Liver (tissue), 9 donors: ENCODE measurements around the gene RAVER1. TPM values are rescaled to one million over a fixed set of nuclear protein-coding genes. Genes with fewer than 3 reads are reported as not detected.

Experiments
- DNase-seq: peaks from one replicate; pipeline ENCODE4 v3.0.0-alpha.2; 2017; ENCODE audit warnings: low spot score
- H3K27ac ChIP-seq, 2 donors: one replicate each; pipeline ENCODE4 v1.7.0; 2013; ENCODE audit warnings: inconsistent platforms in 2 of 2, low read length in 2 of 2, control low read depth in 1 of 2, low read depth in 1 of 2, mild to moderate bottlenecking in 1 of 2
- H3K27me3 ChIP-seq, 4 donors: one replicate each; pipeline versions ENCODE4 v1.6.1 to v1.7.0; 2013; ENCODE audit warnings: low read length in 3 of 4, inconsistent platforms in 1 of 4, mild to moderate bottlenecking in 1 of 4, moderate library complexity in 1 of 4; ENCODE audit not compliant: control insufficient read depth in 4 of 4, insufficient read depth in 4 of 4
- H3K36me3 ChIP-seq, 4 donors: one replicate each; pipeline versions ENCODE4 v1.6.1 to v1.7.0; 2013; ENCODE audit warnings: low read length in 3 of 4, mild to moderate bottlenecking in 3 of 4, low read depth in 1 of 4, moderate library complexity in 1 of 4; ENCODE audit not compliant: control insufficient read depth in 4 of 4, insufficient read depth in 3 of 4
- H3K4me1 ChIP-seq, 4 donors: one replicate each; pipeline versions ENCODE4 v1.6.1 to v1.7.0; 2013; ENCODE audit warnings: low read length in 3 of 4, mild to moderate bottlenecking in 3 of 4, moderate library complexity in 1 of 4; ENCODE audit not compliant: control insufficient read depth in 4 of 4, insufficient read depth in 4 of 4
- H3K4me3 ChIP-seq, 3 donors: one replicate each; pipeline versions ENCODE4 v1.6.1 to v1.7.0; 2013; ENCODE audit warnings: low read length in 3 of 3, control low read depth in 1 of 3, low read depth in 1 of 3, mild to moderate bottlenecking in 1 of 3
- H3K9ac ChIP-seq, 2 donors: one replicate each; pipeline ENCODE4 v1.7.0; 2013; ENCODE audit warnings: low read length in 2 of 2, mild to moderate bottlenecking in 2 of 2, moderate library complexity in 2 of 2, control low read depth in 1 of 2, low read depth in 1 of 2
- H3K9me3 ChIP-seq, 4 donors: one replicate each; pipeline versions ENCODE4 v1.6.1 to v1.7.0; 2013; ENCODE audit warnings: low read length in 3 of 4; ENCODE audit not compliant: control insufficient read depth in 4 of 4
- CTCF ChIP-seq: fragments of 150-350 bp; IDR thresholded peaks from 2 replicates; pipeline ENCODE4 v1.5.1; 2017; ENCODE audit warnings: improper control_type of control experiment, low read depth, low read length; ENCODE audit not compliant: missing input control
- EGR1 ChIP-seq, 2 donors: IDR thresholded peaks; 2 replicates each; pipeline ENCODE4 v1.6.1; 2016 to 2018; ENCODE audit warnings: antibody characterized with exemption in 2 of 2, low read depth in 2 of 2
- FOXA1 ChIP-seq: IDR thresholded peaks from 2 replicates; pipeline ENCODE4 v1.6.1; 2016; ENCODE audit warnings: antibody characterized with exemption
- FOXA2 ChIP-seq: IDR thresholded peaks from 2 replicates; pipeline ENCODE4 v1.6.1; 2016; ENCODE audit warnings: antibody characterized with exemption
- GABPA ChIP-seq, 2 donors: IDR thresholded peaks in 1 of 2; conservative IDR thresholded peaks in 1 of 2; 2 replicates each; pipeline ENCODE4 v1.6.1; 2016; ENCODE audit warnings: antibody characterized with exemption in 2 of 2, mild to moderate bottlenecking in 1 of 2, moderate library complexity in 1 of 2
- HNF4A ChIP-seq, 2 donors: conservative IDR thresholded peaks; 2 replicates each; pipeline ENCODE4 v1.6.1; 2016; ENCODE audit warnings: antibody characterized with exemption in 2 of 2, mild to moderate bottlenecking in 2 of 2
- NR2F2 ChIP-seq: IDR thresholded peaks from 2 replicates; pipeline ENCODE4 v1.6.1; 2016; ENCODE audit warnings: antibody characterized with exemption
- RAD21 ChIP-seq, 2 donors: IDR thresholded peaks; 2 replicates each; pipeline ENCODE4 v1.6.1; 2016; ENCODE audit warnings: antibody characterized with exemption in 2 of 2, mild to moderate bottlenecking in 2 of 2
- REST ChIP-seq: IDR thresholded peaks from 2 replicates; pipeline ENCODE4 v1.6.1; 2016; ENCODE audit warnings: antibody characterized with exemption, mild to moderate bottlenecking
- RXRA ChIP-seq, 2 donors: IDR thresholded peaks; 2 replicates each; pipeline ENCODE4 v1.6.1; 2017 to 2018; ENCODE audit warnings: antibody characterized with exemption in 2 of 2, mild to moderate bottlenecking in 1 of 2
- TAF1 ChIP-seq: conservative IDR thresholded peaks from 2 replicates; pipeline ENCODE4 v1.6.1; 2016; ENCODE audit warnings: antibody characterized with exemption, mild to moderate bottlenecking
- YY1 ChIP-seq: IDR thresholded peaks from 2 replicates; pipeline ENCODE4 v1.6.1; 2016; ENCODE audit warnings: antibody characterized with exemption, mild to moderate bottlenecking
- ZBTB33 ChIP-seq: IDR thresholded peaks from 2 replicates; pipeline ENCODE4 v1.6.1; 2016; ENCODE audit warnings: antibody characterized with exemption
- WGBS: extraction: QIAGEN DNeasy Blood & Tissue Kit; methylation state at CpG from one replicate; pipeline ENCODE4 v1.1.7; 2013; 5-methylcytosine and 5-hydroxymethylcytosine counted together
- polyA plus RNA-seq, 2 donors: library from polyadenylated mRNA; stranded (reverse) in 1 of 2; unstranded in 1 of 2; fragments of 200-250 nt in 1 of 2; fragments of >200 nt in 1 of 2; fragmentation: Nextera tagmentation in 1 of 2; extraction: Ambion mirVana in 1 of 2; gene quantifications; one replicate each; pipeline versions ENCODE4 v1.2.1 to v1.2.3, GENCODE V29; 2013 to 2015
- total RNA-seq, 2 donors: library from RNA; depleted of rRNA; stranded (reverse); fragments of >200 nt; gene quantifications; one replicate each; pipeline ENCODE4 v1.2.3, GENCODE V29; 2014
- TF ChIP-seq, protein P1 (sequence below): IDR thresholded peaks from 2 replicates; pipeline ENCODE4 v1.6.1; 2016; ENCODE audit warnings: antibody characterized with exemption
- donor health status: healthy.
- donor health status: healthy.
- donor health status: healthy.
- donor health status: healthy.
- donor health status: healthy.

Gene RAVER1
- total and polyA plus RNA-seq, 4 donors = 2.1 to 13.6 (median 6.2) TPM

- Histone ChIP-seq H3K4me1 (peaks cover 7 to 30% (median 21%) of the 10 kb centered on the region in 4 donors), H3K9me3 (no peaks in the 10 kb centered on the region), H3K27ac (no peak overlapping the region), H3K9ac (no peak overlapping the region), H3K27me3 (peaks cover 0 to 2% (median 0%) of the 10 kb centered on the region in 4 donors), H3K4me3 (no peak overlapping the region), H3K36me3 (peaks cover 14 to 47% (median 29%) of the 10 kb centered on the region in 4 donors)
- 97% methylated on average over 13 of the region's 13 CpGs for WGBS
- DNase-seq = no peak
- no peak for TF ChIP-seq FOXA2
- no peak for TF ChIP-seq ZBTB33
- no peak for TF ChIP-seq YY1
- TF ChIP-seq REST = no peak
- TF ChIP-seq HNF4A (conservative IDR thresholded peaks at IDR 0.05) = no peak
- no peak for TF ChIP-seq CTCF
- TF ChIP-seq GABPA (IDR thresholded peaks at IDR 0.05 in 1 of 2, conservative IDR thresholded peaks at IDR 0.05 in 1 of 2) = no peak
- no peak for TF ChIP-seq EGR1 (IDR thresholded peaks at IDR 0.05; ENCODE audit: low read depth in 2 of 2)
These were observed 48.4 kb downstream of the RAVER1 start for GRCh38 chr19:10284960-10285278.

- 93% methylated on average over 34 of the region's 34 CpGs for WGBS
- Histone ChIP-seq H3K9ac (no peak overlapping the region), H3K9me3 (no peaks in the 10 kb centered on the region), H3K27me3 (peaks cover 0 to under 1% (median 0%) of the 10 kb centered on the region in 4 donors), H3K36me3 (peaks cover 14 to 49% (median 32%) of the 10 kb centered on the region in 4 donors), H3K27ac (no peak overlapping the region), H3K4me3 (no peak overlapping the region), H3K4me1 (peaks cover 7 to 26% (median 16%) of the 10 kb centered on the region in 4 donors)
- no peak for DNase-seq
- TF ChIP-seq CTCF (no peak), HNF4A (conservative IDR thresholded peaks at IDR 0.05) (no peak), REST (no peak), FOXA1 (no peak), NR2F2 (no peak), RAD21 (IDR thresholded peaks at IDR 0.05) (no peak), RXRA (IDR thresholded peaks at IDR 0.05) (no peak), TAF1 (no peak)
- TF ChIP-seq, protein P1, sequence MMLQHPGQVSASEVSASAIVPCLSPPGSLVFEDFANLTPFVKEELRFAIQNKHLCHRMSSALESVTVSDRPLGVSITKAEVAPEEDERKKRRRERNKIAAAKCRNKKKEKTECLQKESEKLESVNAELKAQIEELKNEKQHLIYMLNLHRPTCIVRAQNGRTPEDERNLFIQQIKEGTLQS = no peak
These were observed 49.0 kb downstream of the RAVER1 start for GRCh38 chr19:10284065-10284959.
